Measurements from ENCODE around the gene SLC6A6.

SLC6A6 gene

DNA sequence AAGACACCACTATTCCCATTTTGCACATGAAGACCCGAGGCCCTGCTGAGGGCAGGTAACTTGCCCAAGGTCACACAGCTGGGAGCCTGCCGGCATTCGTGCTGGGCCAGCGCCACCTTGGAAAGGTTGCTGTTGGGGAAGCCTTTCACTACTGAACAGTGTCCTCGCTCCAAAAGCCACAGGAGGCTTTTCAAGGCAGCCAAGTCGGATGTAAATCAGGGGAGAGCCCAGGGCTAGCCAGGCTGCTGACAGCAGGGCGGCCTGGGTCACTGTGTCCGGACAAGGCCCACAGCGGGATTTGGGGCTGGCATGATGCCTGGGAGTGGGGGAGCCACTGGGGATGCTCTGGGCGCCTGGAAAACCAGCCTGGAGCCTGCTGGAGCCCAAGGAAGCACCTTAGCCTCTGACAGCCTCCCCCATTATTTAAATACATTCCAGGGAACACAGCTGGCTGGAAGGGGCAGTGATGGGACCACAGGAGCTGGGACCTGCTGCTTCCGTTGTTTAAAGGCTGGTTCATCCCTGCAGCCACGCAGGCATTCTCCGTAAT, 10.5 kb downstream of the SLC6A6 start:
- TF ChIP-seq POLR2A (IDR thresholded peaks at IDR 0.05; ENCODE audit: low read depth, low read length), result no peak
- no peak for FAIRE-seq

DNA sequence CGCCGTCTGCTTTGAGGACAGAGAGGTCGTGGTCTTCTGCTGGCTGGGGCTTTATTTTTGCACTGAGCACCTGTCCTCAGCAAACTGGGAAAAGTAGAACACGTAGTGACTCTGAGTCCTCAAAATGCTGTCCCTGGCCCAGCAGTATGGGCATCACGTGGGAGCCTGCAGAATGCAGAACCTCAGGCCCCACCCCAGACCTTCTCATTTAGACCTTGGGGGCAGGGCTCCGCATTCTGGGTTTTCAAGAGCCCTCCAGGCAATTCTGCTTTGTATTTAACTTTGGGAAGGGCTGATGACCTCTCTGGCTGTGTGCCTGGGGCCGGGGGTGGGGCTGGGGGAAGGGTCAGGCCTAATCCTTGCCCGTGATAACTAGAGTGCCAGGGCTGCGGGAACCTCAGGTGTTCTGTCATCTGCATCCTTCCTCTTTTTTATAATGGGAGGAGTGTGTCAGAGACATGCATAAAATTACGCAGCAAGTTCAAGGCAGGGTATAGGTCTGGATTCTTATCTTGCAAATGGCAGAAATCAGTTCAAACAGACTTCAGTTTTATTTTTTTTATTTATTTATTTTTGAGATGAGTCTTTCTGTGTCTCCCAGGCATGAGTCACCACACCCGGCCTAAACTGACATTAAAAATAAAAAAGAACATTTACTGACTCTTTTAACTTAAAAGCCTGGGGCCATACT, 11.1 kb downstream of the SLC6A6 start:
- FAIRE-seq (no peak), DNase-seq (ENCODE audit: insufficient read length, low spot score) (no peak)
- TF ChIP-seq POLR2A (IDR thresholded peaks at IDR 0.05; ENCODE audit: low read depth, low read length), result no peak

More for the DNA sequence above, 10.5 kb downstream of the SLC6A6 start:
- DNase-seq (ENCODE audit: insufficient read length, low spot score), result no peak

DNA sequence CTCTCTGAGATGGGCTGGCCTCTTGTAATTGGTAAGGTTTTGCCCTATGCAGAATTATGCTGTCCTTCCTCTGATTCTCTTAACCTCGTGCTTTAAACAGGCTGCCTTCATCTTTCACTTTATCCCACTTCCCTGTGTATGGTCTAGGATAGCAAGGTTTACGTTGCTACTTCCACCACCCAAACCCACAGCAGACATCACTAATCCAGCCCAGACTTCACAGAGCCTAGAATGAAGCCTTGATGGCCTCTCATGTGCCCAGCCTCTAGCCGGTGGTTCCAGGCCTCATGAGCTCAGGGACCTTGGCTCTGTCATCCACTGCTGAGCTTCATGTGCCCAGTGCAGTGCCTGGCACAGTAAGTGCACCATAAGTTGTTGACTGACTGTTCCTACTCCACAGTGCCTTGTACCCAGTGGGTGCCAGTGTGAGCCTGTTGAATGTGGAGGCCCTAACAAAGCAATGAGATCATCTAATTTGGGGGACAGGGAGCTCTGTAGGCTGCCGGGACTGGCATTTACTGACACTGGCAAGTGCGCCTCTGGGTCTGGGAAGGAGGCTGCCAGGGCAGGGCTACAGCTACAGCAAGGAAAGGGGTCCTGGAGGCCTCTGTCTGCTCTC, 12.5 kb downstream of the SLC6A6 start:
- DNase-seq (ENCODE audit: insufficient read length, low spot score) (no peak), FAIRE-seq (no peak)
- no peak for TF ChIP-seq POLR2A (IDR thresholded peaks at IDR 0.05; ENCODE audit: low read depth, low read length)

DNA sequence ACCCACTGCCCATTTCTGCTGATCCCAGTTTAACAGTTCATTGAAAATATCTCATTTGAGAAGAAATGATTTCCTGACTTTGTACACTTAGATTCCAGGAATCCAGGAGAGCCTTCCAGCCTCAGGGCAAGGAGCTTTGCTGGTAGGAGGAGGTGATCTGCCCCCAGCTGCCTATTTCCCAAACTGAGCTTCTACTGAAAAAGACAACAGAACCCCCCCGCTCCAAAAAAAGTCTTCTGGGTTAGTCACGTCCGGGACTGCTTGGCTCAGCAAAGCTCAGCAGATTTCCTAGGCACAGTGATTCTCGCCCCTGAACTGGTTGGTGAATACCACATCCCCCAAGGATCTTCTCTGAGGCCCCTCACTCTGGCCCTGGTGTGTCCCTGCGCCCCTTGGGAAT, 13.1 kb downstream of the SLC6A6 start:
- no peak for FAIRE-seq
- DNase-seq (ENCODE audit: insufficient read length, low spot score), result no peak
- no peak for TF ChIP-seq POLR2A (IDR thresholded peaks at IDR 0.05; ENCODE audit: low read depth, low read length)

DNA sequence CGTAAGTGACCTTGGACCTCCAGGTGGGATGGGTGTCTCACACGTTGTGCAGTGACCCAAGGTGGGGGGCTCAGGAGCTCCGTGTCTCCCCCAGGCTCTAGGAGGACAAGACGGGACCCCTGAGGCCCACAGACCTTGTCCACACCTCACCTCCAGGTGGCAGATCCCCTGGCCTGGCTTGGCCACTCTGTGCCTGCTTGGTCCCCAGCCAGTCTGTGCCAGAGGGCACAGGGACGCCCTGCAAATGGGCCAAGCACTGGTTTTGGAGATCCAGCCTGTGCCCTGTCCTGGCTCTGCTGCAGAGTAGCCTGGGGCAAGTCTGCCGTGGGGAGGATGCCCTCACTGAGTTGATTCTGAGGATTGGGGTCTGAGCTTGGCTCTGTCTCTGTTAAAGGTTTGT, 14.0 kb downstream of the SLC6A6 start:
- no peak for DNase-seq (ENCODE audit: insufficient read length, low spot score)
- no peak for TF ChIP-seq POLR2A (IDR thresholded peaks at IDR 0.05; ENCODE audit: low read depth, low read length)
- no peak for FAIRE-seq

DNA sequence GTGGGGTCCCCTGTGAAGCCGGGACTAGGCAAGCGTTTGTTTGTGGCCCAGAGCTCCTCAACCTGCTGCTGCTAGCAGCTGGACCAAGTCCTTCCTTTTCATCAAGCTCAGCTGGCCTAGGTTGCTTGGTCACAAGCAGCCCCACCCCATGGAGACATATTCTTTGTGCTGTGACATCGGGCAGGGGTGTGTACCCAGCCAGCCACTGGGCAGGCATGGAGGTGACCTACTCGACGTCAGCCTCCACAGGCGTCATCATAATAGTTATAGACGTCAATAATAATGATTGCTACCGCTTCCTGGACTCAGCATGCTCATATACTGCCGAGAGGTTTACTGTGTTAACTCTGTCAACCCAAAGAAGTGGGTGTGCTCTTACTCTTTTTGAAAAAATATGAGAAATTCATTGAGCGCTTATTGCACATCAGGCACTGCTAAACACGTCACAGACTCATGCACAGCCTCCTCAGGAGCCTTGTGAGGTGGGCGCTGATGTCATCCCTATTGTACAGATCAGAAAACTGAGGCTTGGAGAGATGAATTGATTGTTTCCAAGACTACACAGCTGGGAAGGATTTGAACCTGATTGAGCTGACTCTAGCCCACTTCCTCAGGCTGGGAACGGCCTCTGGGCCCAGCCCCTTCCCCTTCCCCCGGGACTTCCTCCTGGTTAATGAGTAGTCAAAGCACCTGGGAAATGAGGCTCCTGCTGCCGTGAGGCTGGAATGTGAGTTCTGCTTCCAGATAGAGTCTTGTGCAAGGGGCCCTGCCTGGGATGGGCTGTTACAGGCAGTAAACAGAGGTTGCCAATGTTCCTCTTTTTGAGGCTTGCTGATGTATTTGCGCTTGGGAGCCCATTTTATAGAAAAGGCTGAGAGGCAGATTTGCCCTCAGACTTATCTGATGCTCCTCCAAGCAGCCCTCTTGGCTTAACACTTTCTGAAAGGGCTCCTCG, 16.2 kb downstream of the SLC6A6 start:
- DNase-seq (ENCODE audit: insufficient read length, low spot score), result no peak
- TF ChIP-seq POLR2A (IDR thresholded peaks at IDR 0.05; ENCODE audit: low read depth, low read length), result no peak
- no peak for FAIRE-seq

DNA sequence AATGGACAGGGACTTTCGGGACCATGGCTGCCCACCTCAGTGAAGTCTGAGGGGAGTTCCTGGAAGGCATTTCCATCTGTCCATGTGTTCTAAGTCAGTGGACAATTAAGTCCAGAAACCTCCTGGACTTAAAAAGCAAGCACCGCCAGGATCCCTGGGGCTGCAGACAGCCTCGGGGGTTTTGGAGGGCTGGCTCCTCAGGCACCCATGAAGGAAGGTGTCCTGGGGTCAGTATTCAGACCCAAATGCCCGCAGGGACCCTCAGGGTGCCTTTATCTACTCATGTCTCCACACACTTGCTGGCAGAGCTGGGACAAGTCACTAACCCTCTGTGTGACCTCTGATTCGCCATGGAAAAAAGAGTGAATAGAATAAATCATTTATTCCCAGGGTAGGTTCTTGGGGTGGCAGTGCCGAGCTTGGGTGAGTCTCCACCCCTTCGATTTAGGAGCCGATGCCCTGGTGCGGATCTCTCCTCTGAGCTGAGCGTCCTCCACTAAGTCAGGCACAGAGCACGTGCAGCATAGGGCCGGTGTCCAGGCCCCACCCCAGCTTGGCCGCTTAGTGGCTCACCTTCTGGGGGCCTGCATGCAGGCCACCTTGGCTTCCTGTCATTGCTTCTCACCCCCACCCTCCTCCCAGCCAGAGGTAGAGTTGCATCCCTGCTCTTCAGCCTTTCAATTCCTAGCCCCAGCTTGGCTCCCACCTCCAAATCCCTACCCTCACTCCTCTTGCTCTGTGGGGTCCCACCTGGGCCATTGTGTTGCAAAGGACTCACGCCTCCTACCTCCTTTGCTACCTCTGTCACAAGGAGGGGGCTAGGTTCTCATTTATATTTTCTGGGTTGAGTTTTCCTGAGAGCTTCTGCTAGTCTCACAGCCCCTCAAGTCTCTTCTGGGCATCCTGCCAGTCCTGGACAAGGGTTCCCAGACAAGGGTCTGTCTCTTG, 19.9 kb downstream of the SLC6A6 start:
- no peak for TF ChIP-seq POLR2A (IDR thresholded peaks at IDR 0.05; ENCODE audit: low read depth, low read length)
- DNase-seq (ENCODE audit: insufficient read length, low spot score), result no peak
- FAIRE-seq, result no peak

DNA sequence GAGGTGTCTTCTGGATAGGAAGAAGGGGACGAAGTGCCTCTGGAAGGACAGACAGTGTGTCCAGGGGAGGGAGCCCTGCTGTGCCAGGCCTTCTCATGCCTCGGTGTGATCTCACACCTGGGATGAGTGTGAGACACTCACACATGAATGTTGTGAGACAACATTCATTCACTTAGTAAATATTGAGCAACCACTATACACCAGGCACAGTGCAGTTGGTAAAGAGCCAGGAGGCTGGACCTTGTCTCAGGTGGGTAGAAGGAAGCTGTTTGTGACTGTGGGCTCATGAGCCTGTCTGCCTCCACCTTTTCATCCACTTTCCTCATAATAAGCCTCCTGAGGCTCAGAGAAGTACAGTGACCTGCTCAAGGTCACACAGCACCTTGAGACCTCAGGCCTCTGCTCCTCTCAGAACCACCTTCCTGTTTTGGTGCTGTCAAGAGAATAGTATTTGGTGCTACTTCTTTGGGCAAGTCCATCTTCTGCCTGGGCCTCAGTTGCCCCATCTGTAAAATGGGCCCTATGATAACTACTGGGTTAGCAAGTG, 20.9 kb downstream of the SLC6A6 start:
- no peak for DNase-seq (ENCODE audit: insufficient read length, low spot score)
- FAIRE-seq, result no peak
- no peak for TF ChIP-seq POLR2A (IDR thresholded peaks at IDR 0.05; ENCODE audit: low read depth, low read length)

DNA sequence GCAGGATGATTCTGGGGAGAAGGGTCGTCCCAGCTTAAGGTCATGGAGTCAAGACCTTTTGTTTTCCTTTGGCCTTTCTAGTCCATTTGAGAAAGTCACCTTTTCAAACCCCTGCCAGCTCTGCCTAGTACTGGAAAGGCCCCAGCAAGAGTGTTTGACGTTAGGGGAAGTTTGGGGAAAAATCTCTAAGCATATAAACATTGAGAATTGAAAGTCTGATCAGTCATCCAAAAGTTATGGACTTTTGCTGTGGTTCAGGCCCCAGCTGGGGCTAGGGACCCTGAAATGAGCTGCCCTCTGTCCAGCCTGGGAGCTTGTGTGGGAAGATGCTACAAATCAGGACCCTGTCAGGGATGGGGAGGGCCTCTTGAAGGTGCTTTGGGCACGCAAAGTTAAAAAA, 21.6 kb downstream of the SLC6A6 start:
- no peak for FAIRE-seq
- DNase-seq (ENCODE audit: insufficient read length, low spot score), result no peak
- no peak for TF ChIP-seq POLR2A (IDR thresholded peaks at IDR 0.05; ENCODE audit: low read depth, low read length)

DNA sequence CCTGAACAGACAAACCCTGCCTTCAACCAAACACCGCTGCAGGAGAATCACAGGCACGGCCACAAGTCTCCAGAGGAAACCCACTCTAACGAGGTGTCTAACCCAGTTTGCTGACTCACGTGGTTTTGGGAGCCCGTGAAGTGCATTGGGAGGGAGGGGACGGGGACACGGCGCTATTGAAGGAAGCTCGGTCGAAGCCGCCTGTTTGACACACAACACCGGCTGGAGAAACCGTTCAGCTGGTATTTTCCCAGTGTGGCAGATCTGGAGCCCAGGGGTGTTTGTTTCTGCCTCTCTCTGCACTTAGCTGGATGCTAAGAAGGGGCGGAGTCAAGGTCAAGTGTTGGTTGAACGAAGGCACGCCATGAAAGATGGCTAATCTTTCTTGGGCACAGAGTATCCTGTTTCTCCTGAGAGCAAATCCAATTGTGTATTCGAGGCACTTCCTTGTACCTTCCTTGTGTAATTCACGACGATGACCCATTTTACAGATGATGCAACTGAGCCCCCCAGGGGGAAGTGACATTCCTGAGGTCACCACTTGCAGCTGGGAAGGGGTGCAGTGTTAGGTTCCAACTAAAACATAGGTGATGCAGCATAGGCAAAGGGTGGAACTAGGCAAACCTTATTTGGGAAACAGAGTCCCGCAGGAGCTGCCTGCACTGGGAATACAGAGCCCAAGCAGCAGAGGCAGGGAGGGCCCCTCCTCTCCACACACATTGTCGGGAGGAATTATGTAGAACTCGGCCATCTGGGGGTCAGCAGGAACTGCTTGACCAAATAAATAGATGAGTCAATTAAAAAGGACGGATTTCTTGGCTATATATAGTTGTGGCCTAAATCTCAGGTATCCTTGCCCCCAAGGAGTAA, 22.5 kb downstream of the SLC6A6 start:
- no peak for FAIRE-seq
- TF ChIP-seq POLR2A (IDR thresholded peaks at IDR 0.05; ENCODE audit: low read depth, low read length), result no peak
- DNase-seq (ENCODE audit: insufficient read length, low spot score), result no peak

DNA sequence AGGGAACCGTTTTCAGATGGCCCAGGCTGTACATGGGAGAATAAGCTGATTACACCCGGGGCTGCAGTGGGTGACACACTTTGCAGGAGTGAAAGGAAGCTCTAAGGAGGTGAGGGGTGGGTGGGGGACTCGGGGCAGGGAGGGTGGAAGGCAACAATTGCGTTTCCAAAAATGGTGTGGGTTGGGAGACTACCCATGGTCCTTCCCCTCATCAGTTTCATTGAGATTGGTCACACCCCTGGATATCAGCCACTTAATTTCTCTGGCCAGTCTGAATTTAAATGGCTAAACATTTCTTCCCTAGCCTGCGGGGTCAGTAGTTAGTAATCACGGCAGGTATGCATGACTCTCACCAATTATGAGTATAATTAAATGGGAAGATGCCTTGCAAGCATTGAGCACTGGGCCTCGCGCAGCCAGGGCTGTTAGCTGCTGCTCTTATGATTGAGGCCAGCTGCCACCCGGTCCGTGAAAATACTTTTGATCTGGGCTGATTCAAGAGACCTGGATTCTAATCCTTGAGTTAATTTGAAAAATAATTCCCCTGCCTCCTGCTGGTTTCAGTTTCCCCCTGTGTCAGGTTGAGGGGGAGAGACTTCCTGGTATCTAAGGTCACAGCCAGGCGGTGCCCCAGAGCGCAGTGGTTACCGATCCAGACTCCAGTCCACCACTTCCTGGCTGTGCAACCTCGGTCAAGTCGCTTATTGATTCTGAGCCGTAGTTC, 23.3 kb downstream of the SLC6A6 start:
- DNase-seq (ENCODE audit: insufficient read length, low spot score) (no peak), FAIRE-seq (no peak)
- no peak for TF ChIP-seq POLR2A (IDR thresholded peaks at IDR 0.05; ENCODE audit: low read depth, low read length)
